ENCODE results near the gene SPATS2L. TPM values are rescaled to one million over a fixed set of nuclear protein-coding genes. Genes with fewer than 3 reads are reported as not detected.

SPATS2L gene
- total and polyA plus RNA-seq, 2 of the 13 experiments (the other 11 are each of a cell fraction or from before 2014, with no cell fraction given), result 154 to 212 TPM

DNA sequence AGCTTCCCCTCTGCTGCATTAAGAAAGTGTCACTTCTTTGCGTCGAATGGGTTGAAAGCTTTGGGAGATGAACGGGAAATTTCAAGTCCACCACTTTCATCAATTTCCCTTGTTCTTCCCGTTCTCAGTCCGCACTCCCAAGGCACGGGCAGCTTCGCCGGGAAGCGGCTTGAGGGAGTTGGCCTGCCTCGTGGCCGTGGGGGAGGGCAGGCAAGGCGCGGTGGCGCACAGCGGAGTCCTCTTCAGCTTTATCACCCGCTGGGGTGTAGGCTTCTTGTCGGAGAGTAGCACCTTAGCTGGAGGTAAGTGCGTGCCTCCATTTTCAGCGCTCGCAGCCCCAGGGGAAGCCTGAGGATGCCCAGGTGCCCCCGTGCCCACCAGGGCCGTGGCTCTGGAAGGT, 183.5 kb downstream of the SPATS2L start:
- H3K9ac ChIP-seq (ENCODE audit: insufficient read depth, low read depth, low read length), result no peak overlapping the region
- in situ Hi-C loops (cut with HindIII; ENCODE audit: extremely low pct_ligation_motif_present, low pct_unique_long_range_greater_than_20kb), result no loop called here
- BruUV-seq (replicated peaks), result no TSS peak
- peaks cover 0 to 6% of the 10 kb centered on the region in 2 experiments; a peak in 2 of 5 replicates for H3K36me3 ChIP-seq (replicated peaks in 1 of 2; ENCODE audit: control insufficient read depth in 1 of 2, insufficient read depth in 2 of 2, low read length in 2 of 2)
- FAIRE-seq (no peak), DNase-seq (ENCODE audit: low spot score) (no peak), ATAC-seq (peak; percentile 18; the same call in 2 of the 3 replicates)
- no peaks in the 10 kb centered on the region for H3K9me3 ChIP-seq (ENCODE audit: low read length)
- H2AFZ ChIP-seq (ENCODE audit: low read length), result no peak overlapping the region
- POLR2A ChIA-PET, result no interaction called here
- H3K4me2 ChIP-seq (ENCODE audit: low read depth, low read length), result no peak overlapping the region
- TF ChIP-seq PHF21A (CRISPR knock-in tag; IDR thresholded peaks at IDR 0.05), result no peak
- no peak for TF ChIP-seq ZNF20 (CRISPR knock-in tag; IDR thresholded peaks at IDR 0.05)
- TF ChIP-seq SPEN (CRISPR knock-in tag; IDR thresholded peaks at IDR 0.05; ENCODE audit: low read depth), result no peak
- no peak for TF ChIP-seq ZNF251 (CRISPR knock-in tag; IDR thresholded peaks at IDR 0.05)
- TF ChIP-seq AGO2 (optimal IDR thresholded peaks at IDR 0.05; ENCODE audit: low read depth, low read length), result peak; percentile 83
- H4K20me1 ChIP-seq (ENCODE audit: insufficient read depth, low read length), result no peaks in the 10 kb centered on the region
- H3K27ac ChIP-seq (ENCODE audit: extremely low read length, insufficient read depth, low read length), result no peak overlapping the region
- H3K27me3 ChIP-seq (ENCODE audit: control insufficient read depth in 1 of 2, insufficient read depth in 2 of 2, low read length in 2 of 2), result no peaks in the 10 kb centered on the region
- no peak overlapping the region for H3K4me3 ChIP-seq (replicated peaks in 1 of 3; ENCODE audit: insufficient read depth in 1 of 3, low read depth in 2 of 3, low read length in 3 of 3)
- H3K4me1 ChIP-seq (ENCODE audit: insufficient read depth, low read length), result peaks cover 8% of the 10 kb centered on the region; the same call in 1 of the 2 replicates
- intact Hi-C loops (cut with micrococcal nuclease; ENCODE audit: unreplicated experiment), result no loop called here
- H3K79me2 ChIP-seq (ENCODE audit: insufficient read depth, low read length), result no peaks in the 10 kb centered on the region
- CTCF ChIA-PET (ENCODE audit: low intra/inter-chr PET ratio, low total read pairs), result no interaction called here
- WGBS (ENCODE audit: low lambda C conversion rate), result 97% methylated on average over 22 of the region's 22 CpGs

DNA sequence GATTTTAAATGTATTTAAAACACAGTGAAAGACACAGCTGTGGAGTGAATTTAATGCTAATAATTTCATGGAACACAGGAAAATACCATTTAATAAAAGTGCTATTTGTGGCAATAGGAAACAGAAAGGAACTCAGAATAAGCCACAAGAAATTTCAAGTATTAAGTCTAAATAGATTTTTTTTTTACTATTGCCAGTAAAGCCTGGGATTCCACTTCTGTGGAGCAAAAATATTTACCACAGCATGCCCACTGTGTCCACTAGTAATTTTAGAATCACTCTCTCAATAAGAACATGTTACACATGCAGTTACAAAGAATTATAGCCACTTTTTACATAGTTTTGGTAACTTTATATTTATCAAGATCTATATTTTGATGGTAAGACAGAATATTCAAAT, 186.2 kb downstream of the SPATS2L start:
- Histone ChIP-seq H3K4me3 (replicated peaks in 1 of 3; ENCODE audit: insufficient read depth in 1 of 3, low read depth in 2 of 3, low read length in 3 of 3) (no peak overlapping the region), H4K20me1 (ENCODE audit: insufficient read depth, low read length) (no peaks in the 10 kb centered on the region), H3K4me2 (ENCODE audit: low read depth, low read length) (no peak overlapping the region), H3K79me2 (ENCODE audit: insufficient read depth, low read length) (no peaks in the 10 kb centered on the region), H3K36me3 (replicated peaks in 1 of 2; ENCODE audit: control insufficient read depth in 1 of 2, insufficient read depth in 2 of 2, low read length in 2 of 2) (peaks cover 0 to 6% of the 10 kb centered on the region in 2 experiments; a peak in 2 of 5 replicates), H3K9me3 (ENCODE audit: low read length) (no peaks in the 10 kb centered on the region), H3K27me3 (ENCODE audit: control insufficient read depth in 1 of 2, insufficient read depth in 2 of 2, low read length in 2 of 2) (no peaks in the 10 kb centered on the region), H3K27ac (ENCODE audit: extremely low read length, insufficient read depth, low read length) (no peak overlapping the region), H2AFZ (ENCODE audit: low read length) (no peak overlapping the region), H3K4me1 (ENCODE audit: insufficient read depth, low read length) (no peaks in the 10 kb centered on the region), H3K9ac (ENCODE audit: insufficient read depth, low read depth, low read length) (no peak overlapping the region)
- DNase-seq (ENCODE audit: low spot score), result no peak
- POLR2A ChIA-PET, result no interaction called here
- CTCF ChIA-PET (ENCODE audit: low intra/inter-chr PET ratio, low total read pairs), result no interaction called here
- in situ Hi-C loops (cut with HindIII; ENCODE audit: extremely low pct_ligation_motif_present, low pct_unique_long_range_greater_than_20kb) (no loop called here), intact Hi-C loops (cut with micrococcal nuclease; ENCODE audit: unreplicated experiment) (no loop called here)
- TF ChIP-seq, protein P1, sequence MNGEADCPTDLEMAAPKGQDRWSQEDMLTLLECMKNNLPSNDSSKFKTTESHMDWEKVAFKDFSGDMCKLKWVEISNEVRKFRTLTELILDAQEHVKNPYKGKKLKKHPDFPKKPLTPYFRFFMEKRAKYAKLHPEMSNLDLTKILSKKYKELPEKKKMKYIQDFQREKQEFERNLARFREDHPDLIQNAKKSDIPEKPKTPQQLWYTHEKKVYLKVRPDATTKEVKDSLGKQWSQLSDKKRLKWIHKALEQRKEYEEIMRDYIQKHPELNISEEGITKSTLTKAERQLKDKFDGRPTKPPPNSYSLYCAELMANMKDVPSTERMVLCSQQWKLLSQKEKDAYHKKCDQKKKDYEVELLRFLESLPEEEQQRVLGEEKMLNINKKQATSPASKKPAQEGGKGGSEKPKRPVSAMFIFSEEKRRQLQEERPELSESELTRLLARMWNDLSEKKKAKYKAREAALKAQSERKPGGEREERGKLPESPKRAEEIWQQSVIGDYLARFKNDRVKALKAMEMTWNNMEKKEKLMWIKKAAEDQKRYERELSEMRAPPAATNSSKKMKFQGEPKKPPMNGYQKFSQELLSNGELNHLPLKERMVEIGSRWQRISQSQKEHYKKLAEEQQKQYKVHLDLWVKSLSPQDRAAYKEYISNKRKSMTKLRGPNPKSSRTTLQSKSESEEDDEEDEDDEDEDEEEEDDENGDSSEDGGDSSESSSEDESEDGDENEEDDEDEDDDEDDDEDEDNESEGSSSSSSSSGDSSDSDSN (CRISPR knock-in tag; IDR thresholded peaks at IDR 0.05), result no peak
- TF ChIP-seq TEAD3 (CRISPR knock-in tag; optimal IDR thresholded peaks at IDR 0.05; ENCODE audit: borderline replicate concordance) (no peak), MZF1 (CRISPR knock-in tag; IDR thresholded peaks at IDR 0.05; ENCODE audit: borderline replicate concordance) (no peak), ZNF180 (CRISPR knock-in tag; IDR thresholded peaks at IDR 0.05; ENCODE audit: borderline replicate concordance, low read depth) (no peak), BORCS8-MEF2B (CRISPR knock-in tag; IDR thresholded peaks at IDR 0.05) (no peak), RARA (CRISPR knock-in tag; IDR thresholded peaks at IDR 0.05) (no peak), ZSCAN29 (CRISPR knock-in tag; conservative IDR thresholded peaks at IDR 0.05) (no peak)
- TF ChIP-seq, protein P2, sequence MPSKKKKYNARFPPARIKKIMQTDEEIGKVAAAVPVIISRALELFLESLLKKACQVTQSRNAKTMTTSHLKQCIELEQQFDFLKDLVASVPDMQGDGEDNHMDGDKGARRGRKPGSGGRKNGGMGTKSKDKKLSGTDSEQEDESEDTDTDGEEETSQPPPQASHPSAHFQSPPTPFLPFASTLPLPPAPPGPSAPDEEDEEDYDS (CRISPR knock-in tag; IDR thresholded peaks at IDR 0.05), result no peak
- TF ChIP-seq, protein P3, sequence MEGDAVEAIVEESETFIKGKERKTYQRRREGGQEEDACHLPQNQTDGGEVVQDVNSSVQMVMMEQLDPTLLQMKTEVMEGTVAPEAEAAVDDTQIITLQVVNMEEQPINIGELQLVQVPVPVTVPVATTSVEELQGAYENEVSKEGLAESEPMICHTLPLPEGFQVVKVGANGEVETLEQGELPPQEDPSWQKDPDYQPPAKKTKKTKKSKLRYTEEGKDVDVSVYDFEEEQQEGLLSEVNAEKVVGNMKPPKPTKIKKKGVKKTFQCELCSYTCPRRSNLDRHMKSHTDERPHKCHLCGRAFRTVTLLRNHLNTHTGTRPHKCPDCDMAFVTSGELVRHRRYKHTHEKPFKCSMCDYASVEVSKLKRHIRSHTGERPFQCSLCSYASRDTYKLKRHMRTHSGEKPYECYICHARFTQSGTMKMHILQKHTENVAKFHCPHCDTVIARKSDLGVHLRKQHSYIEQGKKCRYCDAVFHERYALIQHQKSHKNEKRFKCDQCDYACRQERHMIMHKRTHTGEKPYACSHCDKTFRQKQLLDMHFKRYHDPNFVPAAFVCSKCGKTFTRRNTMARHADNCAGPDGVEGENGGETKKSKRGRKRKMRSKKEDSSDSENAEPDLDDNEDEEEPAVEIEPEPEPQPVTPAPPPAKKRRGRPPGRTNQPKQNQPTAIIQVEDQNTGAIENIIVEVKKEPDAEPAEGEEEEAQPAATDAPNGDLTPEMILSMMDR (CRISPR knock-in tag; IDR thresholded peaks at IDR 0.05), result no peak
- TF ChIP-seq, protein P4, sequence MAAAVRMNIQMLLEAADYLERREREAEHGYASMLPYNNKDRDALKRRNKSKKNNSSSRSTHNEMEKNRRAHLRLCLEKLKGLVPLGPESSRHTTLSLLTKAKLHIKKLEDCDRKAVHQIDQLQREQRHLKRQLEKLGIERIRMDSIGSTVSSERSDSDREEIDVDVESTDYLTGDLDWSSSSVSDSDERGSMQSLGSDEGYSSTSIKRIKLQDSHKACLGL (CRISPR knock-in tag; IDR thresholded peaks at IDR 0.05), result no peak
- FAIRE-seq, result no peak
- ATAC-seq, result no peak
- no TSS peak for BruUV-seq (replicated peaks)
